IgD-negative memory B cell (primary cell): ENCODE data around the gene EPG5. TPM values are rescaled to one million over a fixed set of nuclear protein-coding genes. Genes with fewer than 3 reads are reported as not detected.
"Not testable (repeated sequence)": the region's sequence is repeated elsewhere in the genome, so short reads cannot be mapped to it uniquely, and the experiment has no call there.

Experiments
- H3K27ac Mint-ChIP-seq, 3 donors: one replicate each; pipeline ENCODE4 v1.8.0; 2020 to 2022; ENCODE audit warnings: mild to moderate bottlenecking in 3 of 3, mixed read lengths in 3 of 3, moderate library complexity in 1 of 3
- H3K27me3 Mint-ChIP-seq: one replicate; pipeline ENCODE4 v1.8.0; 2021; ENCODE audit warnings: mixed read lengths
- H3K36me3 Mint-ChIP-seq: one replicate; pipeline ENCODE4 v1.8.0; 2020; ENCODE audit warnings: mild to moderate bottlenecking, mixed read lengths
- H3K4me1 Mint-ChIP-seq, 3 donors: one replicate each; pipeline ENCODE4 v1.8.0; 2020 to 2022; ENCODE audit warnings: mixed read lengths in 3 of 3, mild to moderate bottlenecking in 1 of 3
- H3K4me3 Mint-ChIP-seq, 4 donors: one replicate each; pipeline ENCODE4 v1.8.0; 2020 to 2022; ENCODE audit warnings: mild to moderate bottlenecking in 4 of 4, mixed read lengths in 4 of 4, moderate library complexity in 3 of 4
- H3K9me3 Mint-ChIP-seq, 3 donors: one replicate each; pipeline ENCODE4 v1.8.0; 2020 to 2021; ENCODE audit warnings: mixed read lengths in 3 of 3, mild to moderate bottlenecking in 1 of 3
- polyA plus RNA-seq: library from polyadenylated mRNA; unstranded; fragments of 300-500 nt; fragmentation: Illumina TruSeq; gene quantifications from one replicate; pipeline ENCODE4 v1.2.3, GENCODE V29; 2021

EPG5 gene
- polyA plus RNA-seq, 1 donor from 2014 or later: 2.9 TPM

GRCh38 chr18:45821711-45822110 lies 145.4 kb downstream of the EPG5 start:
- no peaks in the 10 kb centered on the region for H3K36me3 Mint-ChIP-seq
- no peak overlapping the region for H3K4me3 Mint-ChIP-seq
- H3K27ac Mint-ChIP-seq: no peak overlapping the region
- peaks cover 4 to 9% (median 6%) of the 10 kb centered on the region in 3 donors for H3K9me3 Mint-ChIP-seq
- H3K4me1 Mint-ChIP-seq: peaks cover 3 to 5% (median 5%) of the 10 kb centered on the region in 3 donors
- peaks cover 13% of the 10 kb centered on the region for H3K27me3 Mint-ChIP-seq

- Mint-ChIP-seq H3K27me3 (peaks cover 15% of the 10 kb centered on the region), H3K4me1 (peaks cover 1 to 5% (median 4%) of the 10 kb centered on the region in 3 donors), H3K36me3 (no peaks in the 10 kb centered on the region), H3K9me3 (peaks cover 4 to 14% (median 9%) of the 10 kb centered on the region in 3 donors), H3K27ac (no peak overlapping the region), H3K4me3 (no peak overlapping the region)
Observed at GRCh38 chr18:45821026-45821425, 146.1 kb downstream of the EPG5 start.

- Mint-ChIP-seq H3K4me1 (no peaks in the 10 kb centered on the region), H3K36me3 (no peaks in the 10 kb centered on the region), H3K4me3 (no peak overlapping the region), H3K27me3 (peaks cover 15% of the 10 kb centered on the region), H3K9me3 (peaks cover 4 to 14% (median 9%) of the 10 kb centered on the region in 3 donors), H3K27ac (no peak overlapping the region)
Observed at GRCh38 chr18:45820106-45820745, 146.9 kb downstream of the EPG5 start.

GRCh38 chr18:45818765-45819164 lies 148.4 kb downstream of the EPG5 start:
- H3K9me3 Mint-ChIP-seq: peaks cover 4 to 14% (median 9%) of the 10 kb centered on the region in 3 donors
- not testable (repeated sequence) for H3K27ac Mint-ChIP-seq, H3K36me3 Mint-ChIP-seq, H3K4me3 Mint-ChIP-seq, H3K4me1 Mint-ChIP-seq
- H3K27me3 Mint-ChIP-seq: peaks cover 15% of the 10 kb centered on the region

GRCh38 chr18:45817543-45817942 lies 149.6 kb downstream of the EPG5 start:
- Mint-ChIP-seq H3K4me1 (no peaks in the 10 kb centered on the region), H3K27ac (no peak overlapping the region)

GRCh38 chr18:45814733-45815132 lies 152.4 kb downstream of the EPG5 start:
- H3K9me3 Mint-ChIP-seq, H3K4me3 Mint-ChIP-seq, H3K4me1 Mint-ChIP-seq, H3K27ac Mint-ChIP-seq, H3K36me3 Mint-ChIP-seq, H3K27me3 Mint-ChIP-seq: not testable (repeated sequence)

More at GRCh38 chr18:45817543-45817942, 149.6 kb downstream of the EPG5 start:
- H3K9me3 Mint-ChIP-seq: peaks cover 4 to 14% (median 9%) of the 10 kb centered on the region in 3 donors
- no peaks in the 10 kb centered on the region for H3K36me3 Mint-ChIP-seq
- H3K27me3 Mint-ChIP-seq: peaks cover 17% of the 10 kb centered on the region
- H3K4me3 Mint-ChIP-seq: no peak overlapping the region

- H3K36me3 Mint-ChIP-seq, H3K4me1 Mint-ChIP-seq, H3K27ac Mint-ChIP-seq, H3K27me3 Mint-ChIP-seq, H3K4me3 Mint-ChIP-seq: not testable (repeated sequence)
- H3K9me3 Mint-ChIP-seq: peaks cover 0 to 10% (median 2%) of the 10 kb centered on the region in 3 donors
Observed at GRCh38 chr18:45807144-45807543, 160.0 kb downstream of the EPG5 start.

GRCh38 chr18:45806226-45806625 lies 160.9 kb downstream of the EPG5 start:
- Mint-ChIP-seq H3K27me3 (peaks cover 12% of the 10 kb centered on the region), H3K27ac (no peak overlapping the region), H3K4me1 (no peaks in the 10 kb centered on the region), H3K9me3 (peaks cover 0 to 9% (median 2%) of the 10 kb centered on the region in 3 donors), H3K4me3 (no peak overlapping the region), H3K36me3 (no peaks in the 10 kb centered on the region)

GRCh38 chr18:45805551-45805950 lies 161.6 kb downstream of the EPG5 start:
- Mint-ChIP-seq H3K27ac (no peak overlapping the region), H3K4me1 (no peaks in the 10 kb centered on the region), H3K9me3 (peaks cover 0 to 7% (median 2%) of the 10 kb centered on the region in 3 donors), H3K4me3 (no peak overlapping the region), H3K27me3 (peaks cover 15% of the 10 kb centered on the region), H3K36me3 (no peaks in the 10 kb centered on the region)

GRCh38 chr18:45802814-45803492 lies 164.2 kb downstream of the EPG5 start:
- Mint-ChIP-seq H3K4me1 (no peaks in the 10 kb centered on the region), H3K27me3 (peaks cover 14% of the 10 kb centered on the region), H3K4me3 (no peak overlapping the region), H3K36me3 (no peaks in the 10 kb centered on the region), H3K27ac (no peak overlapping the region), H3K9me3 (peaks cover 0 to 6% (median 2%) of the 10 kb centered on the region in 3 donors)

GRCh38 chr18:45801416-45802004 lies 165.6 kb downstream of the EPG5 start:
- Mint-ChIP-seq H3K27ac (no peak overlapping the region), H3K36me3 (peaks cover 1% of the 10 kb centered on the region), H3K4me1 (no peaks in the 10 kb centered on the region), H3K9me3 (peaks cover 0 to 8% (median 2%) of the 10 kb centered on the region in 3 donors), H3K27me3 (peaks cover 13% of the 10 kb centered on the region), H3K4me3 (no peak overlapping the region)

Other genes with a start within 250 kb of the EPG5 start
- gene SLC14A1, start 243.1 kb downstream of the EPG5 start, polyA plus RNA-seq: 3.5 TPM
- not detected for gene SIGLEC15, start 141.7 kb downstream of the EPG5 start, polyA plus RNA-seq
- 1.1 TPM for gene PSTPIP2, start 104.9 kb upstream of the EPG5 start, polyA plus RNA-seq
- gene ATP5F1A, start 131.0 kb upstream of the EPG5 start, polyA plus RNA-seq: 418 TPM
- gene HAUS1, start 137.1 kb upstream of the EPG5 start, polyA plus RNA-seq: 56.9 TPM